ENCODE data around the gene ZNF784. TPM values are rescaled to one million over a fixed set of nuclear protein-coding genes. Genes with fewer than 3 reads are reported as not detected.

The ZNF784 gene
- total and polyA plus RNA-seq, 2 of the 13 experiments (the other 11 are each of a cell fraction or from before 2014, with no cell fraction given) = 4.1 to 4.2 TPM

DNA sequence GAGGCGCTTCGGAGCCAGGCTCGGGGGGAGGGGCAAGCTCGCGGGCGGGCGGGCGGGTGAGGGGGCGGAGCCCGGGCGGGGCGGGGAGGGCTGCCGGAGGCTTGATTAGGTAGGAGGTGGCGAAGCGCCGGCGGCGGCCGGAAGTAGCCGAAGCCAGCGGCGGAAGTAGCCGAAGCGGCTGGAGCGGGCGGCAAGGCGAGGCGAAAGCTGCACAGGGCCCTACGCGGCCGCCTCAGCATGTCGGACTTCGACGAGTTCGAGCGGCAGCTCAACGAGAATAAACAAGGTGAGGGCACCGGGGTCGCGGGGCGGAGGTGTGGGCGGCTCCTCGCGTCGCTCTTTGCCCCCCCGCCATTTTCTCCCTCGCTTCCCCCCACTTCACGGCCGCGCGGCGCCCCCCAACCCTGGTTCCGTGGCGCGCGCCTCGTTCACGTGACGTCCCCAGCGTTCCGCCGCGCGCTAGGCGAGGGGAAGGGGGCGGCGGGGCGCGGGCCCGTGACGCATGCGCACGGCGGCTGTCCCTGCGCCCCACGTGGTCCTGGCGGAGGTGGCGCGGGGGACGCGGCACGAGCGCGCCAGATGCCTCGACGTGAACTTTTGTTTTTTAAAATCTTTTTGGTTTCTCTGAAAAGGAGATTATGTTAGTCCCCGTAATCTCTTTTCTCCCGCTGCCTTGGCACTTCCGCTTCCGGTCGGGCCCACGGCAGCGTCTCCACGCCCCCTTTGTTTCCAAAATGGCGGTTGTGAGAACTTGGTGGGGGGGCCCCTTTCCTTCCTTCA, 30.7 kb upstream of the ZNF784 start, which contains the start of gene U2AF2 (continued):
- TF ChIP-seq, protein P1, sequence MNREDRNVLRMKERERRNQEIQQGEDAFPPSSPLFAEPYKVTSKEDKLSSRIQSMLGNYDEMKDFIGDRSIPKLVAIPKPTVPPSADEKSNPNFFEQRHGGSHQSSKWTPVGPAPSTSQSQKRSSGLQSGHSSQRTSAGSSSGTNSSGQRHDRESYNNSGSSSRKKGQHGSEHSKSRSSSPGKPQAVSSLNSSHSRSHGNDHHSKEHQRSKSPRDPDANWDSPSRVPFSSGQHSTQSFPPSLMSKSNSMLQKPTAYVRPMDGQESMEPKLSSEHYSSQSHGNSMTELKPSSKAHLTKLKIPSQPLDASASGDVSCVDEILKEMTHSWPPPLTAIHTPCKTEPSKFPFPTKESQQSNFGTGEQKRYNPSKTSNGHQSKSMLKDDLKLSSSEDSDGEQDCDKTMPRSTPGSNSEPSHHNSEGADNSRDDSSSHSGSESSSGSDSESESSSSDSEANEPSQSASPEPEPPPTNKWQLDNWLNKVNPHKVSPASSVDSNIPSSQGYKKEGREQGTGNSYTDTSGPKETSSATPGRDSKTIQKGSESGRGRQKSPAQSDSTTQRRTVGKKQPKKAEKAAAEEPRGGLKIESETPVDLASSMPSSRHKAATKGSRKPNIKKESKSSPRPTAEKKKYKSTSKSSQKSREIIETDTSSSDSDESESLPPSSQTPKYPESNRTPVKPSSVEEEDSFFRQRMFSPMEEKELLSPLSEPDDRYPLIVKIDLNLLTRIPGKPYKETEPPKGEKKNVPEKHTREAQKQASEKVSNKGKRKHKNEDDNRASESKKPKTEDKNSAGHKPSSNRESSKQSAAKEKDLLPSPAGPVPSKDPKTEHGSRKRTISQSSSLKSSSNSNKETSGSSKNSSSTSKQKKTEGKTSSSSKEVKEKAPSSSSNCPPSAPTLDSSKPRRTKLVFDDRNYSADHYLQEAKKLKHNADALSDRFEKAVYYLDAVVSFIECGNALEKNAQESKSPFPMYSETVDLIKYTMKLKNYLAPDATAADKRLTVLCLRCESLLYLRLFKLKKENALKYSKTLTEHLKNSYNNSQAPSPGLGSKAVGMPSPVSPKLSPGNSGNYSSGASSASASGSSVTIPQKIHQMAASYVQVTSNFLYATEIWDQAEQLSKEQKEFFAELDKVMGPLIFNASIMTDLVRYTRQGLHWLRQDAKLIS (CRISPR knock-in tag; IDR thresholded peaks at IDR 0.05) = no peak
- TF ChIP-seq, protein P2, sequence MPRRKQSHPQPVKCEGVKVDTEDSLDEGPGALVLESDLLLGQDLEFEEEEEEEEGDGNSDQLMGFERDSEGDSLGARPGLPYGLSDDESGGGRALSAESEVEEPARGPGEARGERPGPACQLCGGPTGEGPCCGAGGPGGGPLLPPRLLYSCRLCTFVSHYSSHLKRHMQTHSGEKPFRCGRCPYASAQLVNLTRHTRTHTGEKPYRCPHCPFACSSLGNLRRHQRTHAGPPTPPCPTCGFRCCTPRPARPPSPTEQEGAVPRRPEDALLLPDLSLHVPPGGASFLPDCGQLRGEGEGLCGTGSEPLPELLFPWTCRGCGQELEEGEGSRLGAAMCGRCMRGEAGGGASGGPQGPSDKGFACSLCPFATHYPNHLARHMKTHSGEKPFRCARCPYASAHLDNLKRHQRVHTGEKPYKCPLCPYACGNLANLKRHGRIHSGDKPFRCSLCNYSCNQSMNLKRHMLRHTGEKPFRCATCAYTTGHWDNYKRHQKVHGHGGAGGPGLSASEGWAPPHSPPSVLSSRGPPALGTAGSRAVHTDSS (CRISPR knock-in tag; conservative IDR thresholded peaks at IDR 0.05) = no peak
- no peak for TF ChIP-seq SKI (IDR thresholded peaks at IDR 0.05; ENCODE audit: partially characterized antibody)
- peak; percentile 20 for TF ChIP-seq SP4 (CRISPR knock-in tag; IDR thresholded peaks at IDR 0.05)
- TF ChIP-seq MZF1 (CRISPR knock-in tag; IDR thresholded peaks at IDR 0.05; ENCODE audit: borderline replicate concordance) = no peak
- TF ChIP-seq, protein P3, sequence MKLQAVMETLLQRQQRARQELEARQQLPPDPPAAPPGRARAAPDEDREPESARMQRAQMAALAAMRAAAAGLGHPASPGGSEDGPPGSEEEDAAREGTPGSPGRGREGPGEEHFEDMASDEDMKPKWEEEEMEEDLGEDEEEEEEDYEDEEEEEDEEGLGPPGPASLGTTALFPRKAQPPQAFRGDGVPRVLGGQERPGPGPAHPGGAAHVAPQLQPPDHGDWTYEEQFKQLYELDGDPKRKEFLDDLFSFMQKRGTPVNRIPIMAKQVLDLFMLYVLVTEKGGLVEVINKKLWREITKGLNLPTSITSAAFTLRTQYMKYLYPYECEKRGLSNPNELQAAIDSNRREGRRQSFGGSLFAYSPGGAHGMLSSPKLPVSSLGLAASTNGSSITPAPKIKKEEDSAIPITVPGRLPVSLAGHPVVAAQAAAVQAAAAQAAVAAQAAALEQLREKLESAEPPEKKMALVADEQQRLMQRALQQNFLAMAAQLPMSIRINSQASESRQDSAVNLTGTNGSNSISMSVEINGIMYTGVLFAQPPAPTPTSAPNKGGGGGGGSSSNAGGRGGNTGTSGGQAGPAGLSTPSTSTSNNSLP (IDR thresholded peaks at IDR 0.05; ENCODE audit: low read depth, low read length) = no peak
- 0 out of 2 replicates have a peak, but pooled peaks have one; percentile 30 for TF ChIP-seq HNF4G (IDR thresholded peaks at IDR 0.05; ENCODE audit: borderline replicate concordance, low read depth, low read length)
- 0 out of 2 replicates have a peak, but pooled peaks have one; percentile 14 for TF ChIP-seq HNF4G (CRISPR knock-in tag; IDR thresholded peaks at IDR 0.05; ENCODE audit: borderline replicate concordance, low read depth)
- TF ChIP-seq JUNB (CRISPR knock-in tag; IDR thresholded peaks at IDR 0.05; ENCODE audit: borderline replicate concordance) = 0 out of 2 replicates have a peak, but pooled peaks have one; percentile 25
- 0 out of 2 replicates have a peak, but pooled peaks have one; percentile 54 for TF ChIP-seq ZNF329 (CRISPR knock-in tag; IDR thresholded peaks at IDR 0.05; ENCODE audit: low read depth)
- peak; percentile 39; the same call in 1 of the 2 replicates for TF ChIP-seq MEIS2 (CRISPR knock-in tag; IDR thresholded peaks at IDR 0.05)
- peak; percentile 6; the same call in 1 of the 2 replicates for TF ChIP-seq BHLHE40 (IDR thresholded peaks at IDR 0.05; ENCODE audit: low read length)
- TF ChIP-seq, protein P4, sequence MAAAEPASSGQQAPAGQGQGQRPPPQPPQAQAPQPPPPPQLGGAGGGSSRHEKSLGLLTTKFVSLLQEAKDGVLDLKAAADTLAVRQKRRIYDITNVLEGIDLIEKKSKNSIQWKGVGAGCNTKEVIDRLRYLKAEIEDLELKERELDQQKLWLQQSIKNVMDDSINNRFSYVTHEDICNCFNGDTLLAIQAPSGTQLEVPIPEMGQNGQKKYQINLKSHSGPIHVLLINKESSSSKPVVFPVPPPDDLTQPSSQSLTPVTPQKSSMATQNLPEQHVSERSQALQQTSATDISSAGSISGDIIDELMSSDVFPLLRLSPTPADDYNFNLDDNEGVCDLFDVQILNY (CRISPR knock-in tag; conservative IDR thresholded peaks at IDR 0.05) = no peak; the same call in 1 of the 2 replicates
- no peak for TF ChIP-seq NFKBIZ (CRISPR knock-in tag; IDR thresholded peaks at IDR 0.05)
- TF ChIP-seq MIER3 (CRISPR knock-in tag; IDR thresholded peaks at IDR 0.05; ENCODE audit: borderline replicate concordance) = no peak
- TF ChIP-seq MAF1 (CRISPR knock-in tag; IDR thresholded peaks at IDR 0.05; ENCODE audit: borderline replicate concordance) = 0 out of 2 replicates have a peak, but pooled peaks have one; percentile 26
- no peak for TF ChIP-seq ZNF644 (CRISPR knock-in tag; IDR thresholded peaks at IDR 0.05; ENCODE audit: low read depth)
- TF ChIP-seq TBL1XR1 (IDR thresholded peaks at IDR 0.05; ENCODE audit: borderline replicate concordance, low read length, partially characterized antibody) = peak; percentile 8
- no peak for TF ChIP-seq KDM4B (CRISPR knock-in tag; IDR thresholded peaks at IDR 0.05)
- no peak for TF ChIP-seq STAT5B (CRISPR knock-in tag; IDR thresholded peaks at IDR 0.05)
- TF ChIP-seq NFE2L2 (IDR thresholded peaks at IDR 0.05; ENCODE audit: low read length) = no peak
- no peak for TF ChIP-seq PAF1 (CRISPR knock-in tag; IDR thresholded peaks at IDR 0.05)
- TF ChIP-seq HOXA3 (CRISPR knock-in tag; IDR thresholded peaks at IDR 0.05) = peak; percentile 81

Data from HepG2 (cell line).